Breast epithelium (tissue), 4 donors: ENCODE data around the gene SKAP1. TPM values are rescaled to one million over a fixed set of nuclear protein-coding genes. Genes with fewer than 3 reads are reported as not detected.

Source experiments
- DNase-seq, 2 donors: peaks; one replicate each; pipeline ENCODE4 v3.0.0-alpha.2; 2019; ENCODE audit warnings: low spot score in 2 of 2
- H3K27ac ChIP-seq, 2 donors: fragments of 200-600 bp; sonication (generic) in 1 of 2; one replicate each; pipeline ENCODE4 v1.5.1; 2016 to 2019; ENCODE audit warnings: mild to moderate bottlenecking in 1 of 2
- H3K27me3 ChIP-seq, 2 donors: fragments of 200-600 bp; sonication (generic) in 1 of 2; one replicate each; pipeline versions ENCODE4 v1.5.1 to v1.6.0; 2017 to 2019; ENCODE audit warnings: control low read depth in 1 of 2, mild to moderate bottlenecking in 1 of 2
- H3K36me3 ChIP-seq: fragments of 200-600 bp; one replicate; pipeline ENCODE4 v1.5.1; 2019
- H3K4me1 ChIP-seq, 2 donors: fragments of 200-600 bp; sonication (generic); one replicate each; pipeline ENCODE4 v1.5.1; 2016 to 2019; ENCODE audit warnings: control low read depth in 1 of 2
- H3K4me3 ChIP-seq, 3 donors: fragments of 200-600 bp; sonication (generic); 1 replicate in 2 of 3; 2 replicates in 1 of 3; pipeline ENCODE4 v1.5.1; 2016 to 2019; ENCODE audit warnings: mild to moderate bottlenecking in 3 of 3, moderate library complexity in 2 of 3
- H3K9me3 ChIP-seq, 2 donors: fragments of 200-600 bp; sonication (generic) in 1 of 2; one replicate each; pipeline ENCODE4 v1.5.1; 2016 to 2019; ENCODE audit warnings: control low read depth in 1 of 2
- CTCF ChIP-seq, 3 donors: fragments of 450-650 bp; IDR thresholded peaks; one replicate each; pipeline ENCODE4 v1.5.1; 2016 to 2017; ENCODE audit warnings: antibody characterized with exemption in 3 of 3, mild to moderate bottlenecking in 3 of 3, moderate library complexity in 3 of 3
- POLR2A ChIP-seq: fragments of 450-650 bp; IDR thresholded peaks from one replicate; pipeline ENCODE4 v1.6.1; 2016; ENCODE audit warnings: antibody characterized with exemption, mild to moderate bottlenecking, moderate library complexity
- POLR2AphosphoS5 ChIP-seq, 3 donors: sonication (generic); formaldehyde crosslinking; IDR thresholded peaks; one replicate each; pipeline ENCODE4 v1.6.1; 2017; ENCODE audit warnings: antibody characterized with exemption in 3 of 3
- intact Hi-C: fragments of 100-400 bp; cut with DNase I; formaldehyde crosslinking; loops from one replicate; pipeline ENCODE4 v1.15.1; 2023; ENCODE audit warnings: low total_unique reads
- total RNA-seq, 3 donors: library from RNA; depleted of rRNA; stranded (reverse); fragments of >200 nt; gene quantifications; one replicate each; pipeline ENCODE4 v1.1.0, GENCODE V29; 2016

The SKAP1 gene
- total RNA-seq, 3 donors from 2014 or later, result 1.1 to 7.5 (median 5.9) TPM

GRCh38 chr17:48159232-48159631 lies 270.8 kb downstream of the SKAP1 start:
- intact Hi-C loops, result no loop called here
- no peak overlapping the region for H3K27ac ChIP-seq
- no peaks in the 10 kb centered on the region for H3K36me3 ChIP-seq
- H3K4me1 ChIP-seq, result no peaks in the 10 kb centered on the region
- H3K9me3 ChIP-seq, result no peaks in the 10 kb centered on the region
- no peak for TF ChIP-seq CTCF (IDR thresholded peaks at IDR 0.05)
- no peak for TF ChIP-seq POLR2AphosphoS5 (IDR thresholded peaks at IDR 0.05)
- TF ChIP-seq POLR2A, result no peak
- H3K27me3 ChIP-seq, result no peaks in the 10 kb centered on the region
- no peak overlapping the region for H3K4me3 ChIP-seq
- DNase-seq, result no peak

- TF ChIP-seq POLR2A (no peak), CTCF (IDR thresholded peaks at IDR 0.05) (no peak), POLR2AphosphoS5 (IDR thresholded peaks at IDR 0.05) (no peak)
- no peaks in the 10 kb centered on the region for H3K9me3 ChIP-seq
- no peaks in the 10 kb centered on the region for H3K36me3 ChIP-seq
- DNase-seq, result no peak
- H3K27ac ChIP-seq, result no peak overlapping the region
- peaks cover 0 to 12% of the 10 kb centered on the region in 2 donors for H3K27me3 ChIP-seq
- no peak overlapping the region for H3K4me3 ChIP-seq
- intact Hi-C loops, result no loop called here
- H3K4me1 ChIP-seq, result no peaks in the 10 kb centered on the region
Observed at GRCh38 chr17:48155889-48156611, 274.0 kb downstream of the SKAP1 start.

- intact Hi-C loops, result no loop called here
- TF ChIP-seq POLR2AphosphoS5 (IDR thresholded peaks at IDR 0.05) (no peak), POLR2A (no peak), CTCF (IDR thresholded peaks at IDR 0.05) (no peak)
- no peak overlapping the region for H3K4me3 ChIP-seq
- no peaks in the 10 kb centered on the region for H3K9me3 ChIP-seq
- DNase-seq, result no peak
- H3K4me1 ChIP-seq, result no peaks in the 10 kb centered on the region
- peaks cover 0 to 24% of the 10 kb centered on the region in 2 donors for H3K27me3 ChIP-seq
- no peak overlapping the region for H3K27ac ChIP-seq
- no peaks in the 10 kb centered on the region for H3K36me3 ChIP-seq
Observed at GRCh38 chr17:48153691-48154358, 276.2 kb downstream of the SKAP1 start.

GRCh38 chr17:48152289-48152688 lies 277.7 kb downstream of the SKAP1 start:
- intact Hi-C loops, result no loop called here
- Histone ChIP-seq H3K4me1 (no peaks in the 10 kb centered on the region), H3K27me3 (peaks cover 0 to 24% of the 10 kb centered on the region in 2 donors), H3K4me3 (no peak overlapping the region), H3K9me3 (no peaks in the 10 kb centered on the region), H3K27ac (no peak overlapping the region), H3K36me3 (no peaks in the 10 kb centered on the region)
- no peak for TF ChIP-seq POLR2AphosphoS5 (IDR thresholded peaks at IDR 0.05)
- TF ChIP-seq POLR2A, result no peak
- no peak for TF ChIP-seq CTCF (IDR thresholded peaks at IDR 0.05)
- no peak for DNase-seq

- H3K36me3 ChIP-seq, result no peaks in the 10 kb centered on the region
- no peak overlapping the region for H3K4me3 ChIP-seq
- H3K27ac ChIP-seq, result no peak overlapping the region
- H3K4me1 ChIP-seq, result no peaks in the 10 kb centered on the region
- no peak for DNase-seq
- peaks cover 0 to 24% of the 10 kb centered on the region in 2 donors for H3K27me3 ChIP-seq
- intact Hi-C loops, result no loop called here
- no peaks in the 10 kb centered on the region for H3K9me3 ChIP-seq
- TF ChIP-seq CTCF (IDR thresholded peaks at IDR 0.05) (no peak), POLR2AphosphoS5 (IDR thresholded peaks at IDR 0.05) (no peak), POLR2A (no peak)
Observed at GRCh38 chr17:48151220-48151619, 278.8 kb downstream of the SKAP1 start.
